ENCODE measurements around the gene IL11RA. TPM values are rescaled to one million over a fixed set of nuclear protein-coding genes. Genes with fewer than 3 reads are reported as not detected.
A peak's percentile ranks its signal among the peaks of the same experiment; 100 is the strongest.

Gene IL11RA
- total RNA-seq, 1 donor from 2014 or later, result 33.8 TPM

DNA sequence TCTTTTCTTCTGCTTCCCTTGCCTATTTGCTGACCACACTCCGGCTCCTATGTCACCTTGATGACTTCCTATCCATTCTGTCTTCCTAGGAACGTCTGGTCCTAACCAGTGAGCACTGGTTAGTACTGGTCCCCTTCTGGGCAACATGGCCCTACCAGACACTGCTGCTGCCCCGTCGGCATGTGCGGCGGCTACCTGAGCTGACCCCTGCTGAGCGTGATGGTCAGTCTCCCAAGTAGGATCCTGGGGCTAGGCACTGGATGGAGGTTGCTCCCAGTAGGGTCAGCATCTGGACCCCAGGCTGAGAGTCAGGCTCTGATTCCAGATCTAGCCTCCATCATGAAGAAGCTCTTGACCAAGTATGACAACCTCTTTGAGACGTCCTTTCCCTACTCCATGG is 3.3 kb upstream of the IL11RA start:
- Mint-ChIP-seq H3K27me3 (ENCODE audit: low read depth) (no peaks in the 10 kb centered on the region), H3K9me3 (no peaks in the 10 kb centered on the region), H3K4me1 (ENCODE audit: low read depth) (peaks cover 42% of the 10 kb centered on the region), H3K36me3 (ENCODE audit: low read depth) (peaks cover 43% of the 10 kb centered on the region), H3K4me3 (ENCODE audit: low read depth) (peak overlapping the region; percentile 38), H3K27ac (no peak overlapping the region)
- DNase-seq (ENCODE audit: low spot score), result no peak
- intact Hi-C loops (cut with micrococcal nuclease), result loop anchor here (5.0 kb wide), 1 partner anchor 36 kb away; the partner anchor contains the start of gene RPP25L

DNA sequence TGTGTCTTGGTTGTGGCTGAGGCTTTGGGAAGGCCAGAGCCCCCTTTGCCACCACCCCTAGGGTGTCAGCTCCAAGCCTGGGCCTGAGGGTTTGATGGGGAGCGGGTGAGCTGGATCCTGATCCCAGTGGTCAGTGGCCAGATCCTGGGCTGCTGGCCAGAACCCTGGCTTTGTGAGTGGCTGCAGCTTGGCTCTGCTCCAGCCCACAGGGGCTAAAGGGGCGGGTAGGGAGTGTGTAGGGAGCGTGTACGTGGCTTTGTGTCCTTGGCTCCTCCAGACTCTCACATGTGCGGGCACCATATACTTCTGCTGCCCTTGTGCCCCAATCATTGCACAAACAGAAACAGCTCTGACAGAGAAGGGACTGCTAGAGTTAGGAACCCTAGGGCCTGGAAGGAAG is 1.2 kb upstream of the IL11RA start:
- H3K4me1 Mint-ChIP-seq (ENCODE audit: low read depth), result peaks cover 42% of the 10 kb centered on the region
- intact Hi-C loops (cut with micrococcal nuclease), result no loop called here

DNA sequence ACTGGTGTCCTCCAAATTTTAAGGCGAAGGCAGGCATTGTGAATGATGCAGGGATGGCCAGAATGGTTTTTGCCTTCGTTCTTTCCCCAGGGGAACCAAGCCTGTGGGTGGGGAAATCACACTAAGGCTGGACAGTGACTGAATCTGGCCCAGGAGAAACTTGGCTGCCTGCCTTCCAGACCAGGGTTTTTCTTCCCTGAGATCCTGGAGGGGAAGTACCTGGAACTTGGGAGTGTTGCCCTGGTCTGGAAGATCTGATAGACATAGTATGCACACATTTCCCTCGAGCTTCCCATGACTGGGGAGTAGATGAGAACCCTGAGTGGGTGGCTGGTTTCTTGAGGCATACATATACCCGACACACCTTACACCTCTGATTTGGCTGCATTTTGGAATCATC is 664 bp upstream of the IL11RA start:
- Mint-ChIP-seq H3K27me3 (ENCODE audit: low read depth) (no peaks in the 10 kb centered on the region), H3K4me3 (ENCODE audit: low read depth) (no peak overlapping the region), H3K9me3 (no peaks in the 10 kb centered on the region), H3K36me3 (ENCODE audit: low read depth) (peaks cover 43% of the 10 kb centered on the region), H3K27ac (no peak overlapping the region), H3K4me1 (ENCODE audit: low read depth) (peaks cover 38% of the 10 kb centered on the region)
- no peak for DNase-seq (ENCODE audit: low spot score)
- intact Hi-C loops (cut with micrococcal nuclease), result no loop called here

More for the DNA sequence above, 1.2 kb upstream of the IL11RA start:
- Mint-ChIP-seq H3K9me3 (no peaks in the 10 kb centered on the region), H3K27me3 (ENCODE audit: low read depth) (no peaks in the 10 kb centered on the region), H3K36me3 (ENCODE audit: low read depth) (peaks cover 43% of the 10 kb centered on the region), H3K4me3 (ENCODE audit: low read depth) (no peak overlapping the region), H3K27ac (no peak overlapping the region)
- no peak for DNase-seq (ENCODE audit: low spot score)

DNA sequence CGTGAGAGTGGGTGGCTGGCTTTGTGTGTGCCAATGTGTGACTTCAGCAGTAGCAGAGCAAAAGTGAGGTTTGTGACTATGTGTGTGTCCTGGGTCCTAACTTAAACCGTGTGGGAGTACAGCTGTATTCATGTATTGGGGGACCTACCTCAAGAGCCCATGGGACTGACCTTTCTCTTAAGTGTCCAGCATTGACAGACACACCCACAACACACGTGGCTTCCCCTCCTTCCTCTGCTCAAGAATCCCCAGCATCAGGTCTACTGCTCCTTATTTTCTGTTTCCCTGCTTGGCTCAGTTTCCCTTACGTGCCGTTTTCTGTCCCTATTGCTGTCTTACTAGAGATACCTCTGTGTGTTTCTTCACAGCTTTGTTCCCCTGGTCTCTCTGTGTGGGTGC is 616 bp downstream of the IL11RA start:
- intact Hi-C loops (cut with micrococcal nuclease), result no loop called here
- DNase-seq (ENCODE audit: low spot score), result no peak
- Mint-ChIP-seq H3K27me3 (ENCODE audit: low read depth) (no peaks in the 10 kb centered on the region), H3K4me3 (ENCODE audit: low read depth) (no peak overlapping the region), H3K9me3 (no peaks in the 10 kb centered on the region), H3K27ac (peak overlapping the region; percentile 54), H3K4me1 (ENCODE audit: low read depth) (peaks cover 30% of the 10 kb centered on the region), H3K36me3 (ENCODE audit: low read depth) (peaks cover 36% of the 10 kb centered on the region)

DNA sequence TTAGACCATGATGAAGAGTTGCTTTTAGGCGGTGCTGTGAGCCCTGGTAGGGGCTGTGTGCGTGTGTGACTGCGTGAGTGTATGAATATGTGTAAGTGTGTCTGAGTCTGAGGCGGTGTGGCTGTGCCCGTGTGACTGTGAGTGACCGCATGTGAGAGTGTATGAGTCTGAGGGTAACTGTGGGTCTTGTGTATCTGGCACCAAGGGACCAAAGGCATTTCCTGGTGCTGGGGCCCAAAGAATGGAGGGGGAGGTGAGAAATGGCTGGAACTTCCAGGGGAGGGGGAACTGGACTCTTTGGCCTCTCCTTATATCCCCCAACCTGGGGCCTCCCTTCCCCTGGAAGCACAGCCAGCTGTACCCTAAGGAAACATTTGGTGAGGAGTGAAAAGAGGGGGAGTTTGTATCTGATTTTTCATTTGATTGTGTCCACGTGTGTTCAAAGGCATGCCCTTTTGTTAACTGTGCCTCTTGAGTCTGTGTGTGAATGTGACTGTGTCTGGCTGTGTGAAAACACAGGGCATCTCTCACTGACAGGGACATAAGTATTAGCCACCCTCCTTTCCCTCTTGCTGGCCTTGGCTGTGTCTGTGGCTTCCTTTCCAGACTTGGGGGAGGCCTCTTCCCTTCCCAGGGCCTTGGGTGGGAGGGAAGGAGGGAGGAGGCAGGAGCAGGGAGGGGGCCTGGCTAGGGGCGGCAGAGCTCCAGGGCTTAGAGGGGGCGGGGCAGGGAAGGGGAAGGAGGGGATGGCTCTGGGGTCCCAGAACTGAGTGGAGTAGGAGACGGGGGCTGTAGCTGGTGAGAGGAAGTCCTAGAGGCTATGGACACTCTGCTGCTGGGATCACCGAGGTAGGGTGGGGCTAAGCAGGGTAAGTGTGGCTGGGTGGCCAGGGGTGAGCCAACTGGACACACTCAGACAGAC is 1.4 kb downstream of the IL11RA start:
- Mint-ChIP-seq H3K36me3 (ENCODE audit: low read depth) (peaks cover 28% of the 10 kb centered on the region), H3K4me1 (ENCODE audit: low read depth) (peaks cover 22% of the 10 kb centered on the region), H3K27ac (no peak overlapping the region), H3K9me3 (no peaks in the 10 kb centered on the region), H3K27me3 (ENCODE audit: low read depth) (no peaks in the 10 kb centered on the region), H3K4me3 (ENCODE audit: low read depth) (no peak overlapping the region)
- intact Hi-C loops (cut with micrococcal nuclease), result no loop called here
- DNase-seq (ENCODE audit: low spot score), result no peak

DNA sequence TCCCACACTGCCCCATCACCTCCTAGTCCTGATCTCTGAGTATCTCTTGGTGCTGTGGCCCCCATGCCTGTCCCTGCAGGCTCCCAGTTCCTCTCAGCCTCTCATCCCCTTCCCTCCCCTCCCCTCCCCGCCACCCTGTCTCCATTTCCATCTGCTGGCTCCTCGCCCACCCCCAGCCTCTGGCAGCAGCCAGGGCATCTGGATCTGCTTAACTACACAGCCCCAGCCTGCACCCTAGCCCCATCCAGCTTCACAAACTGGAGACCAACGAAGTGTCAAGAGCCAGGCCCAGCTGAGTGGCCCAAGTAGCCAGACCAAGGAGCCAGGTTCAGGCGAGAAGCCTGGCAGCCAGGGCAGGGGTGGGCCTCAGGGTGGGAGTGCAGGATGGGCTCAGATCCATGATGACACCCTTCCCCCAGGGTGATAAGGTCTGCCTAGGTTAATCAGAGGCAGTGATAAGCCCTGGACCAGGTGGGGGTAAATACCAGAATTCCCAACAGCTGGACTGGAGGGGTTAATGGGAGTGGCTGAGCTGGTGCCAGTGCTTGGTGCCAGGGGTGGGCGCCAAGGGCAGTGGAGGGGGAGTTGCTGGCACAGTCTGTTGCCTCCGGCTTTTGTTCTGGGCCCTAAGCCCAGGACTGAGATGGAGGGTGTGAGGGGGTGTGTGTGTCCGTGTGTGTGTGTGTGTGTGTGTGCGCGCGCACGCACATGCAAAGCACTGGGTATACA is 2.5 kb downstream of the IL11RA start:
- intact Hi-C loops (cut with micrococcal nuclease), result no loop called here
- no peak for DNase-seq (ENCODE audit: low spot score)
- Mint-ChIP-seq H3K4me3 (ENCODE audit: low read depth) (no peak overlapping the region), H3K27me3 (ENCODE audit: low read depth) (no peaks in the 10 kb centered on the region), H3K4me1 (ENCODE audit: low read depth) (peaks cover 16% of the 10 kb centered on the region), H3K9me3 (no peaks in the 10 kb centered on the region), H3K27ac (no peak overlapping the region), H3K36me3 (ENCODE audit: low read depth) (peaks cover 17% of the 10 kb centered on the region)

DNA sequence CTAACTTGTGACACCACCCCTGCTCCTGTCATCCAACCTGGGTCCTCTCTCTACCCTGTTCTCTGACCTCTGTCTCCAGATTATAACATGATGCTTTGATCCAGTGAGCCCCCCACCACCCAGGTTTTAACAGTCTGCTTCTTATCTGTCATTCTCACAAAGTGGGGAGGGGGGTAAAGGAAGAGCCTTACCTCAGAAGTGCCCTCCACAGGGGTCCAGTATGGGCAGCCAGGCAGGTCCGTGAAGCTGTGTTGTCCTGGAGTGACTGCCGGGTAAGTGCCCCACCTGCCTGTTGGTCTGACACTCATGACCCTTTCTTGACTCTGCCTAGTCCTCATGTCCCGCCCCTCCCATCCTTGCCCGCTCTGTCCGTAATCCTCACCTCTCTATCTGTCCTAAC is 3.4 kb downstream of the IL11RA start:
- Mint-ChIP-seq H3K27me3 (ENCODE audit: low read depth) (no peaks in the 10 kb centered on the region), H3K4me1 (ENCODE audit: low read depth) (peaks cover 16% of the 10 kb centered on the region), H3K36me3 (ENCODE audit: low read depth) (peaks cover 9% of the 10 kb centered on the region), H3K27ac (no peak overlapping the region), H3K9me3 (no peaks in the 10 kb centered on the region), H3K4me3 (ENCODE audit: low read depth) (no peak overlapping the region)
- intact Hi-C loops (cut with micrococcal nuclease), result no loop called here
- DNase-seq (ENCODE audit: low spot score), result no peak

DNA sequence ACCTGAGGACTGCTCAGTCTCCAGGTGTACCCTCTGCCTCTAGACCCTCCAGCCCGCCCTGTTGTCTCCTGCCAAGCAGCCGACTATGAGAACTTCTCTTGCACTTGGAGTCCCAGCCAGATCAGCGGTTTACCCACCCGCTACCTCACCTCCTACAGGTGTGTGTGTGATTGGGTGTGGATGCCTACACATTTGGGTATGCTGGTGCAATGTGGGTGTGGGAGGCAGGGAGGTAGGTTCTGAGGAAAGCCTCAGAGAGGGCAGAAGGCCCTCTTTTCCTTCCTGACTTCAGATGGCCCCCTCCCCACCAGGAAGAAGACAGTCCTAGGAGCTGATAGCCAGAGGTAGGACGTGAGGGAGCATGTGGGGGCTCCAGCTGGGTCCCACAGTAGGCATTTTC is 5.0 kb downstream of the IL11RA start:
- intact Hi-C loops (cut with micrococcal nuclease), result no loop called here
- no peak overlapping the region for H3K4me3 Mint-ChIP-seq (ENCODE audit: low read depth)
- H3K27ac Mint-ChIP-seq, result no peak overlapping the region
- H3K4me1 Mint-ChIP-seq (ENCODE audit: low read depth), result peaks cover 14% of the 10 kb centered on the region
- H3K27me3 Mint-ChIP-seq (ENCODE audit: low read depth), result no peaks in the 10 kb centered on the region
- H3K36me3 Mint-ChIP-seq (ENCODE audit: low read depth), result peaks cover 14% of the 10 kb centered on the region
- DNase-seq (ENCODE audit: low spot score), result no peak
- no peaks in the 10 kb centered on the region for H3K9me3 Mint-ChIP-seq

DNA sequence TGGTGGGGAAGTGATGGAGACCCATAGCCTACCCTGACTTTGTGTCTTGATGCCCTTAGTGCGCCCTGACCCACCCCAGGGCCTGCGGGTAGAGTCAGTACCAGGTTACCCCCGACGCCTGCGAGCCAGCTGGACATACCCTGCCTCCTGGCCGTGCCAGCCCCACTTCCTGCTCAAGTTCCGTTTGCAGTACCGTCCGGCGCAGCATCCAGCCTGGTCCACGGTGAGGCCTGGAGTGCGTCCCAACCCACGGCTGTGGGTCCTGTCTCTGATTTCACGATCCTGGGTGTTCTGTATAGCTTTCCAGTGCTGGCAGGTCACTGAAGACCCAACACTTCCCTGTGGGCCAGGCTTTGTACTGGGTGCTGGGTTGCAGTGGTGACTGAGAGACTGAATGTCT is 6.5 kb downstream of the IL11RA start:
- no peak for DNase-seq (ENCODE audit: low spot score)
- H3K36me3 Mint-ChIP-seq (ENCODE audit: low read depth), result peaks cover 17% of the 10 kb centered on the region
- H3K9me3 Mint-ChIP-seq, result no peaks in the 10 kb centered on the region
- no peaks in the 10 kb centered on the region for H3K27me3 Mint-ChIP-seq (ENCODE audit: low read depth)
- no peak overlapping the region for H3K4me3 Mint-ChIP-seq (ENCODE audit: low read depth)
- peaks cover 16% of the 10 kb centered on the region for H3K4me1 Mint-ChIP-seq (ENCODE audit: low read depth)
- H3K27ac Mint-ChIP-seq, result no peak overlapping the region
- intact Hi-C loops (cut with micrococcal nuclease), result no loop called here

DNA sequence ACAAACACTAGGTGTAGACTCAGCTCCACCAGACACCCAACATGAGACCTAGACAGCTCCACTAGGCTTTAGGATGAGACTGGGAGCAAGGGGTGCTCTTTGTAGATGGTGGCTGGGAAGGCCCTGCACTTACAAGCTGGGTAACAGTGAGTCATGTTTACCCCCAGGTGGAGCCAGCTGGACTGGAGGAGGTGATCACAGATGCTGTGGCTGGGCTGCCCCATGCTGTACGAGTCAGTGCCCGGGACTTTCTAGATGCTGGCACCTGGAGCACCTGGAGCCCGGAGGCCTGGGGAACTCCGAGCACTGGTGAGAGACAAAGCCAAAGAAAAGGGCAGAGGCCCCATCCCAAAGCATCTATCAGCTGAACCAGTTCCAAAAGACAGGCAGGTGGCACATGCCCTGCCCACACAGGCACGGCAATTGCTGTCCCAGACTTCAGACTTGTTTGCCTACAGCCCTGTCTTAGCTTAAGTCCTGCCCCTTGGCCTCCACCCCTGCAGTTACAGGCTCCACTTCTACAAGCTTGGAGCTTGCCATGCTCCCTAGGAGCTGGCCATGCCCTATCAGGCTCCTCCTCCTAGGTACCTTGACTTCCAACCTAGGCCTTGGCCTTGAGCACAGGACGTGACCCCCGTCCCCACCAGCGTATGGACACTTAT is 7.7 kb downstream of the IL11RA start:
- Mint-ChIP-seq H3K36me3 (ENCODE audit: low read depth) (peaks cover 17% of the 10 kb centered on the region), H3K9me3 (no peaks in the 10 kb centered on the region), H3K27me3 (ENCODE audit: low read depth) (no peaks in the 10 kb centered on the region), H3K4me1 (ENCODE audit: low read depth) (peaks cover 28% of the 10 kb centered on the region), H3K27ac (no peak overlapping the region), H3K4me3 (ENCODE audit: low read depth) (no peak overlapping the region)
- intact Hi-C loops (cut with micrococcal nuclease), result no loop called here
- DNase-seq (ENCODE audit: low spot score), result no peak

DNA sequence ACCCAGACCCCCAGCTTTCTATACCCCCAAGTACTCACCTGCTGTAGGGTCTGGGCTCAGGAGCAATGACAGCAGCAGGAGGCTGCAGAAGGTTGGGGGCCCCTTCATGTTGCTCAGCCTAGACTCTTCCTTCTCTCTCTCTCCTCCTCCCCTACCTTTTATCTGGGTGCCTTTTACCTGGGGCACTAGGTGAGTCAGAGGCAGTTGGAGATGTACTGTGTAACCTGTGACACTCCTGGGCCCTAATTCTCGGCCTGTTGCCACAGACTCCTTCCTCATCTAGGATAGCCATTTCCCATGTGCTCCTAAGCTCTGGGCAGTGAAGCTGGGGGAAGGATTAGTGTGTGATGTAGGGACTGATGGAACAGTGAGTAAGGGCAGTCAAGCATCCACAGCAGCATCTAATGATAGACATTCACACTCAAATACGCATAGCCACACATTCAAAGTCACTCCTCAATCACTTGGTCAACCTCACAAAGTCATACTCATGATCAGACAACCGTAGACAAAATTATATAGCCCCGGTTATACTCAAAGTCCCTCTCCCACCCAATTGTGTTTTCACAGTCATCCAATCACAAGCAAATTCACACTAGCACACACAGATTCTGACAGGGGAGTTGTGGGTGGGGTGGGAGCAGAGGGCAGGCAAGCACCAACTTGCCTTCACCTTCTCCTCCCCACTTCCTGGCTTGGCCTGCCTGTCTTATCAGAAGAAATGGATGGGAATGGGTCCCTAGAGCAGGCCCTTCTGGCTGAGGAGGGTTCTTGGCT is 10.7 kb downstream of the IL11RA start, which contains the start of gene CCL27:
Gene CCL27, minus strand, starts transcription at position 132 of the 777 bp plus-strand sequence. Its CDS starts 24 bp downstream, at position 108.
- Mint-ChIP-seq H3K27me3 (ENCODE audit: low read depth) (no peaks in the 10 kb centered on the region), H3K36me3 (ENCODE audit: low read depth) (peaks cover 19% of the 10 kb centered on the region), H3K9me3 (no peaks in the 10 kb centered on the region), H3K4me1 (ENCODE audit: low read depth) (peaks cover 34% of the 10 kb centered on the region), H3K27ac (peak within 1 kb of the TSS; percentile 77), H3K4me3 (ENCODE audit: low read depth) (peak within 1 kb of the TSS; percentile 31)
- intact Hi-C loops (cut with micrococcal nuclease), result no loop called here
- no peak for DNase-seq (ENCODE audit: low spot score)

DNA sequence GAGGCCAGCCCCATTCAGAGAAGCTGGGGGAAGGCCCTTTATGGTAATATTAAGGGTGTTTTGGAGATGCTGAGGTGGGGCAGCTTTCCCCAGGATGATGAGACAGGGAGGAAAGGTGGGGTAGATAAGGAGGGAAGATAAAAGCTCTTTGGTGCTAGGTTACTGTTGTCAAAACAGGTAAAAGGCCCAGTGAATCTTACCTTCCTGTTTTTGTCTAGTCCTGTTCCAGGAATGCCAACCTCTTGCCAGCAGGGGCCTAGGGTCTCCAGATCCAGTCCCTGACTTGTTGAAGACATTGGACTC is 11.3 kb downstream of the IL11RA start:
- intact Hi-C loops (cut with micrococcal nuclease), result no loop called here
- Mint-ChIP-seq H3K27me3 (ENCODE audit: low read depth) (no peaks in the 10 kb centered on the region), H3K4me1 (ENCODE audit: low read depth) (peaks cover 34% of the 10 kb centered on the region), H3K9me3 (no peaks in the 10 kb centered on the region), H3K4me3 (ENCODE audit: low read depth) (peak overlapping the region; percentile 31), H3K27ac (peak overlapping the region; percentile 77), H3K36me3 (ENCODE audit: low read depth) (peaks cover 24% of the 10 kb centered on the region)
- DNase-seq (ENCODE audit: low spot score), result peak; percentile 28

All from activated T-helper 2 cell treated with anti-CD3 and anti-CD28 coated beads, Interferon-gamma antibody, Interleukin-2, Interleukin-4, amounts not matched to agents 10 μg/mL and 5 μg/mL and 100 μg/mL, durations not matched to agents 14 hours and 24 hours and 36 hours (primary cell).